CD4-positive, alpha-beta T cell treated with Interleukin-12 subunit alpha and Interleukin-12 subunit beta, for 1 hour (primary cell): ENCODE measurements around the gene MRPL10.
A peak's percentile ranks its signal among the peaks of the same experiment; 100 is the strongest.
"Not testable (repeated sequence)": the region's sequence is repeated elsewhere in the genome, so short reads cannot be mapped to it uniquely, and the experiment has no call there.

Experiments
- DNase-seq: peaks from one replicate; pipeline ENCODE4 v3.0.0-alpha.2; 2020

Gene MRPL10

DNA sequence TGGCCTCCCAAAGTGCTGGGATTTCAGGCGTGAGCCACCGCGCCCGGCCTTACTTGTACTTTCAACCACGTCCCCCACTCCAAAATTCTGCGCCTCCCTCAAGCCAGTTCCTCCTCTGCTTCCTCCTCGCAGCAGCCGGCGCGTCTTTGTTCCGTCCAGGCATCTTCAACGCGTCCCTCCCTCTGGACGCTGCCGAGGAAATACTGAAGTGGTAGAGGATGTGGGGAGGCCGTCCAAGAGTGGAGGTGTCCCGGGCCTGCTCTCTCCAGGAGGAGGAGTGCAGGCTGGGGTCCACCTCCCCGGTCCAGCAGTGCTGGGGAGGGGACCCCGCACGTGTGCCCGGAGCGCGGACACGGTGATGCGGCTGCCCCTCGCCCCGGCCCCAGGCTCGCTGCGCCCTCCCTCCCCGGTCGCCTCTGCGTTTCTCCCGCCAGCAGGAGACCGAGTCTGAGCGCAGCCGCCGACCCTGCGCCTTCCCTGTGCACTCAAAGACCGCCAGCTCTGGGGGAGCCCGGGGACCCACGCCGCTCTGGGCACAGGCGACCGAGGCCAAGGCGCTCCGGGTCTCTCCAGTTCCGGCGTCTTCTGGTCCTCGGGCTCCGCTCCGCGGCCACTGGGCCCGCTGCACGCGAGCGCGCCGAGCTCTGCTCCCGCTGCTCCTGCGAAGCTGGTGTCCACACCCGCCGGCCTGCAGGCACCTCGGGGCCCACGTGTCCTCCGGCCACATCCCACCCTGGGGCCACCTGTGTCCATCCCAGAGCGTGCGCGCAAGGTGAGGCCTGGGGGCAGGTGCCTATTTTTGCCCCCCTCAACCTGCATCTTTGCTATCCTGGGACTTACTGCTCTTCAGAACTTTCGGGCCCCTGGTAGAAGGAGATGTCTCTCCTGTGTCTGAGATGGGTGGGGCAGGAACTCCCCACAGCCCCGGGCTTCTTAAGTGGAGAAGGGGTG, 41.5 kb downstream of the MRPL10 start:
- peak; percentile 61 for DNase-seq

DNA sequence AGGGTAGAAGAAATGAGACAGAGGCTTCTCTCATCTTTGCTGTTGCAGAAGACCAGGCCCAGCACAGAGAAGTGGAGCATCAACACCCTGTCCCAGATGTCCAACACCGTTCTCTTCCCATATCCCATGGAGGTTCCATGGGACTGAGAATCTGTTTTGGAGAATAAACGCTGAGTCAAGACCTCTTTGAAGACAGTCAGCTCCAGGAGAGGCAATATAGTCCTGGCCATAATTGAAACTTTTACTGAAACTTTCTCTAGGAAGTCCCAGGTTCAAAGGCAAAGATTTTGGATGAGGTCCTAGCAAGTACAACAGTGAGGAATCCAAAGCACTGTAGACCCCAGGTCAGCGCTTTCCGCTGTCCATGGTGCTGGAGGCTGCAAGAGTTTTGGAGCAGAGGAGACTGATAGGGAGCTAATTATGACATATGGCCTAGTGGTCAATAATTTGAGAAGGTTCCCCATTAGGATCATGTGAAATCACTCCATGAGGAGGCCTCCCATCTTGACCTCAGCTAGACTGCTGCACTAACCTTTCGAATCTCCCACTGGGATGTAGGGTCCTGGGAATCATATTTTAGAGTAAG, 45.7 kb downstream of the MRPL10 start:
- no peak for DNase-seq

DNA sequence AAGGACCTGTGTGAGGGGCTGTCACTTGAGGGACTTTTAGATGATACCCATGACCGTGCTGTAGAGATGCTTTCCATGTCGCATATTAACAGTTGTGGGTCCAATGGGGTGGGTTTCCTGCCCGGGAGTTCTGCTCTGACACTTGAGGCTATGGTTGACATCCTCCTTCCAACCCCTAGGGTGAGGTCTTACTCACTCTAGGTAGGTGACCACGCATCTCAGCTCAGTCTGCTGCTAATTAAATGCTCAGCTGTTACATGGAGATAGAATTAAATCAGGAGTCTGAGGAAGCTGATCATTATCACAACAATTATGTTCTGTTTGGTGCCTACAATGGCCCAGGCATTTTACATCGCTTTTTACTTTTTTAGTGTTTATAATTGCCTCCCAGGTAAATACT, 49.9 kb downstream of the MRPL10 start:
- no peak for DNase-seq

DNA sequence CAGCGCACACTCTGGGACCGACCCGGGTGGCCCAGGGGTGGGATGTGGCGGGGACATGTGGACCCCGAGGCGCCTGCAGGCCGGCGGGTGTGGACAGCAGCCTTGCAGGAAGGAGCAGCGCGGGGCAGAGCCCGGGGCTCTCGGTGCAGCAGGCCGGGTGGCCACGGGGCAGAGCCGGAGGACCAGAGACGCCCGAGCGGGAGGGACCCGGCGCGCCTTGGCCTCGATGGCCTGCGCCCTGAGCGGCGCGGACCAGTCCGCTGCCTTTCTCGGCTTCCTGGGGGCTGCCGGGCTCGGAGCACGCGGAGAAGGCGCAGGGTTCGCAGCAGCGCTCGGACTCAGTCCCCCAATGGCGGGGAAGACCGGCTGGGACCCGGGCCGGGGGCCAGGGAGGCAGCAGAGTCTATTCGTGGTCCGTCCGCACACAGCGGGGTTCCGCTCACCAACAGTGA, 53.1 kb downstream of the MRPL10 start:
- no peak for DNase-seq

DNA sequence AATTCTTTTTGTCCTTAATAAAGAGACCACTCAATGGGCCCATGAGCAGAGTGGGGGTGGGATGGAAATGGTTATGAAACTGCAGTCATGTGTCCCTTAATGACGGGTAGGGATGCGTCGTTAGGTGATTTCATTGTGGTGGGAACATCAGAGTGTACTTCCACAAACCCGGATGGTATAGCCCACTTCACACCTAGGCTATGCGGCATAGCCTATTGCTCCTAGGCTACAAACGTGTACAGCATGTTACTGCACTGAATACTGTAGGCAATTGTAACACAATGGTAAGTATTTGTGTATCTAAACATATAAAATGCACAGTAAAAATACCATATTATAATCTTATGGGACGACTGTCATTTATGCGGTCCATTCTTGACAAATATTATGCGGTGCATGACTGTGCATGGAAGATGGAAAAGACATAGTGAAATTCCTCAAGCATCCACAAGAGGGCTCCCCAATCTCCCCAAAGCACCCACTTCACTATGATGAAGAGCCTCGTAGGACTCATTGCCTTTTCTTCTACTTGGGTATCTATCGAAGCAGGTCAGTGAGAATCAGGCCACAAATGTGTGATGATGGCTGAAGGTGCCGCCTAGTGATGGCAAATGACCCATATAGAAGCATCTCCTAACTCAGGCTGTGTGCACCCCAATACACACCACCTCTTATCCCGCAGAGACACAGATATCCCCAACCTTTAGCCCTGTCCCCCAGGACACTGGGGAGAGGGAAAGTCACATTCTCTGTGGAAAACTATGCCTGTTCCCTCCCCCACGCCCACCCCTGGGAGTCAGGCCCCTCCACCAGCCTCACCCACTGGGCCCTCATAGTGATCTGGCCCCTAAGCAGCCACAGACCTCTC, 54.8 kb downstream of the MRPL10 start:
- DNase-seq = peak; percentile 64

DNA sequence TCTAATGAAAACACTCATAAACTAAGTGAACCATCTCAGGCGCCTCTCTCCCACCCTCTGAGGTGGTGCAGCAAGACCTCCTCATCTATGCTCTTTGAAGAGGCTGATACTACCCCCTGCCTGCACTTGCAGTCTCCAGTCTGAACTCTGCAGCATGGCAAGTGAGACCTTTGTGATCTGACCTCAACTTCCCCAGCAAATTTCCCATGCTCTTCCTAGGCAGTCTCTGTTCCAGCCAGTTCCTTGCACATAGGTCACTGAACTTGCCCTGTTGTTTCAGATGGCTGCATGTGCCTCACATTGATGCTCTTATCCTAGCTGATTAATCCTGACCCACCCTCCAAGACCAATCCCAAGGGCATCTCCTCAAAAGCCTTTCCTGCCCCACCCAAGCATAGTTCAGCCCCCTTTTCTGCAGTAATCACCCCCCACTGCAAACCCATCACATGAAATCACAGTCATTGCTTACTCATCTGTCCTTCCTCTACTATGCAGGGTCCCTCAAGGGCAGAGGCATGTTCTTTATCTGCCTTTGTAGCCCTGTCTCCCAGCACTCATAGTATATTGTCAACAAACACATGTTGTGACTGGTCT, 56.3 kb downstream of the MRPL10 start:
- DNase-seq = no peak

DNA sequence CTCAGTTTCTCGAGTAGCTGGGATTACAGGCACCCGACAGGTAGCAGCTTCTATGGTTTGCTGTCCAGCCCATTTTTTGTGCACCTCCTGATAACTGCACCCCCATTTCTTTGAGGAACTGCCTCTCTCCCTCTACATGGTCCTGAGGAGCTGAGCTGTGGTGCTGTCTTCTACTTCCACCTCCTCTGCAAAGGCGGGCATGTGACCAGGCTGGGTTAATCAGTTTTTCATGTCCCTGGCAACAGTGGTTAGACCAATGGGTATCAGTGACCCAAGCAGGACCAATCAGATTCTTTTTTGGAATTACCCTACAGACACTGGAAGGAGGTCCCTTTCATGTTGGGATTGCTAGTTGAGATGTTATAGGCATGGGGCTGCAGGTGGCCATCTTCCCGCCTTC, 57.0 kb downstream of the MRPL10 start:
- DNase-seq = no peak

DNA sequence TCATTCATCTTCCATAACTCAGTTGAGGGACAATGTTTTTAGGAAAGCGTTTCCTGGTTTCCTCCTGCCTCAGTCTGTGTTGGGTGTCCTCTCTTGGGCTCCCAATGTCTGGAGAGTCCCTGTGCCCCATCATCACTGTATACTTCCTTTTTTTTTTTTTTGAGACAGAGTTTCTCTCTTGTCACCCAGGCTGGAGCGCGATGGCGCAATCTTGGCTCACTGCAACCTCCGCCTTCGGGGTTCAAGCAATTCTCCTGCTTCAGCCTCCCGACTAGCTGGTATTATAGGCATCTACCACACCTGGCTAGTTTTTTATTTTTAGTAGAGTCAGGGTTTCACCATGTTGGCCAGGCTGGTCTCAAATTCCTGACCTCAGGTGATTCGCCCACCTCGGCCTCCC, 57.7 kb downstream of the MRPL10 start:
- not testable (repeated sequence) for DNase-seq
